ENCODE results near the gene RGSL1.
"Not testable (repeated sequence)": the region's sequence is repeated elsewhere in the genome, so short reads cannot be mapped to it uniquely, and the experiment has no call there.

Gene RGSL1

DNA sequence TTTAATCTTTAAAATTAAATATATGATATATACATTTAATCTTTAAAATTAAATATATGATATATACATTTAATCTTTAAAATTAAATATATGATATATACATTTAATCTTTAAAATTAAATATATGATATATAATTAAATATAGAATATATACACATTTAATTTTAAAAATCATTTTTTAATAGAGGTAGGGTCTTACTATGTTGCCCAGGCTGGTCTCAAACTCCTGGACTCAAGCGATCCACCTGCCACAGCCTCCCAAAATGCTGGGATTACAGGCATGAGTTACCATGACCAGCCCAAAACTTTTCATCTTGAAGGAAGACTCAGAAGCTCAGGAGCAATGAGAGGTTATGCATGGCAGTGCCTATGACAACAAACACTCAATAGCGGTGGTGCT lies 2.8 kb upstream of the RGSL1 start:
- not testable (repeated sequence) for DNase-seq

DNA sequence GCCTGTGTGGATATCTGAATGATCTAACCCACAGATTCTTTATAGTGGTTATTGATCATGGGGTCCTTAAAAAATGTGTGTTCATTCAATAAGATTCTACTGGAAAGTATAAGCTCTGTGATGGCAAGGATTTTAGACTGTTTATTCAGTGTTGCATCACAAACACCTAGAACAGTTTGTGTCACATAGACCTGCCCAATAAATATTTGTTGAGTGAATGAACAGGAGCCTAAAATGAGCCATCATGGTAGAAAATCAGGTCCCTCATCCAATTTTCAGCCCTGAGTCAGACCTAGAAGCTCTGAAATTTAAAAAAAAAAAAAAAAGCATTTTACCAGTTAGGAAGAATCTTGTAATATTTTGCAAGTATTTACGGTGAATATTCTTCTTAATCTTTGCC lies 2.3 kb upstream of the RGSL1 start:
- DNase-seq: no peak

- DNase-seq: no peak
Measured at GRCh38 chr1:182453631-182454030, 3.7 kb downstream of the RGSL1 start.

GRCh38 chr1:182457844-182458243 lies 7.9 kb downstream of the RGSL1 start:
- no peak for DNase-seq

- DNase-seq: no peak
Measured at GRCh38 chr1:182459949-182460348, 10.0 kb downstream of the RGSL1 start.

GRCh38 chr1:182460550-182460951 lies 10.6 kb downstream of the RGSL1 start:
- DNase-seq: no peak

- no peak for DNase-seq
Measured at GRCh38 chr1:182473556-182473955, 23.6 kb downstream of the RGSL1 start.

- no peak for DNase-seq
Measured at GRCh38 chr1:182476625-182477024, 26.7 kb downstream of the RGSL1 start.

DNA sequence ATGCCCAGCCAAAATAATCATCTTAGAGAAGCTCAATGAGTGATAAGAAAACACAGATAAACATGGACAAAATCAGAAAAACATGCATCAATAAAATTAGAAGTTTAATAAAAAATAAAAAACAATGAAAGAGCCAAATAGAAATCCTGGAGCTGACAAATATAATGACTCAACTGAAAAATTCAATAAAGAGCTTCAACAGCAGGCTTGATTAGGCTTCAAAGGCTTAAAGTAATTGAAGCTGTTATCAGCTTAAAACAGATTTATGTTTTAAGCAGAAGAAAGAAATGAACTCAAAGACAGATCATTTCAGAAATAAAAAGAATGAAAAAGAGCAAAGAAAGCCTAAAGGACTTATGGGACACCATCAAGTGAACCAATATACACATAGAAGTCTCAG lies 28.3 kb downstream of the RGSL1 start:
- DNase-seq: no peak

GRCh38 chr1:182484067-182484466 lies 34.1 kb downstream of the RGSL1 start:
- no peak for DNase-seq

- no peak for DNase-seq
Measured at GRCh38 chr1:182484531-182485257, 34.7 kb downstream of the RGSL1 start.

DNA sequence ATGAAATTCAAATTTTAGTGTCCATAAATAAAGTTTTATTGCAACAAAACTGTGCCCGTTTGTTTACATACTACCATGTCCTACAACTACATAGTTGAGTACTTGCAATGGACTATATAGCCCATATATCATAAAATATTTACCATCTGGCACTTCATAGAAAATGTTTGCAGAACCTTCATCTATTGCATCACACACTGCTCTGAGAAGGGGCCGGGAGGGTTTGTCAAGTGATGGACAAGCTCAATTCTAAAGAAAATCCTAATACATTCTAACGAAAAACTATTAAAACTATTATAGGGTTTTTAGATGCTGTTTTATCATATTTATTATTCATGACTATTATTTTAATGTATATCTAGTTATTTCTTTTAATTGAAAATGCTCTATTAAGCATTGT lies 35.9 kb downstream of the RGSL1 start:
- no peak for DNase-seq

GRCh38 chr1:182488803-182489202 lies 38.9 kb downstream of the RGSL1 start:
- DNase-seq: no peak

- DNase-seq: no peak
Measured at GRCh38 chr1:182493063-182493462, 43.1 kb downstream of the RGSL1 start.

DNA sequence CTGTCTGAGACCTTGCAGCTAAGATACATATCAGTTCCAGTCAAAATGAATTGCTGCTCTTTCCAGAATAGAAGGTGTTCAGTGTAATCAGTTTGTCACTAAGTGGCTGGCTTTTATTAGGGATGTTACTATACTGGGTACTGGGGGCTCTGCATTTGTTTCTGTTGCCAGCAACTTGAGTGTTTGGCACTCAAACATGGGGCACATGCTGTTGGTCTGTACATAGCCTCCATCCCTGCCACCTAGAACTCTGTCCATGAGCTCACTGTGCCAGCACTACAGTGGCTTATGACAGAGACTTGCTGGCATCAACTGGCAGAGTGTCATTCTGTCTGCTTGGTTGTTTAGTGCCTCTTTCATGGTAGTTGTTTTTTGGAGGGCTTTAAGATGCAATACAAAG lies 45.1 kb downstream of the RGSL1 start:
- DNase-seq: no peak

- no peak for DNase-seq
Measured at GRCh38 chr1:182495693-182496092, 45.7 kb downstream of the RGSL1 start.

DNA sequence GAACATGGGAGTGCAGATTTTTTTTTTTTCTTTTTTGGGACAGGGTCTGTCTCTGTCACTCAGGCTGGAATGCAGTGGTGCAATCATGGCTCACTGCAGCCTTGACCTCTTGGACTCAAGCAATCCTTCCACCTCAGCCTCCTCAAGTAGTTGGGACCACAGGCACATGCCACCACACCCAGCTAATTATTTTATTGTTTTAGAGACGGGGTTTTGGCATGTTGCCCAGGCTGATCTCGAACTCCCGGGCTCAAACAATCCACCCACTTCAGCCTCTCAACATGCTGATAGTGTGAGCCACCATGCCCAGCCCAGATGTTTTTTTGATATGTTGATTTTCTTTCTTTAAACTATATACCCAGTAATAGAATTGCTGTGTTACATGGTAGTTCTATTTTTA lies 57.7 kb downstream of the RGSL1 start:
- DNase-seq: no peak

DNA sequence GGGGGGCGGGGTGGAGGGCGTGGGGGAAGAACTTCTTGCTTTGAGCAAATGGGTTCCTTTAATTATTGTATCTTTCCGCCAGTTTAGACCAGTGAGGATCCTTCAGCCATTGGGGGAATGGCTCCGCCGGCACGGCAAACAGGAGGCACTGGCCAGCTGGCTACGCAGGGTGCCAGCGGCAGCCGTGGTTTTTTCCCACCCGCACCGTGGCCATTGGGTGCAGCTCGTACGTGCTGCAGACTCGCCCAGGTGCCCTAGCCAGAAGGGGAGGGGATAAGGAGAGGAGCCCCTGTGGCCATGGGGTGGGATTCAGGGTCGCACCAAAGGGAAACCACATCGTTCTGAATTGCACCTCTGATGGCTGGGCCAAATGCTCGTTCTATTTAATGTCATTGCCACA lies 65.6 kb downstream of the RGSL1 start:
- no peak for DNase-seq

DNA sequence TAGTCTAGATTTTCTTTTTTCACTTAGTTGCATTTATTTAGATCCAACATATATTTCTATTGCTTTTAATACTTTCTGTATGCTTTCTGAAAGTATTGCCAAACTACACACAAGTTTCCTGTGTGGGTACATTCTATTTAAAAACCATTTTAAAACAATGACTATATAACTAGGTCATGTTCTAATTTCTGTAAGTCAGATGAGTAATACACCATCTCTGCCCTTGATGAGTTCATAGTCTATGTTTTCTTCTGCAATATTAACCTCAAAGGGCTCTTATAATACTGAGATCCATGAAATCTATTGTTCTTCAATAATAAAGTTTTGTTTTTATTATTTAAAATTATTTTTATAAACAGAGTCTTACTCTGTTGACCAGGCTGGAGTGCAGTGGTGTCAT lies 70.8 kb downstream of the RGSL1 start:
- no peak for DNase-seq

- no peak for DNase-seq
Measured at GRCh38 chr1:182525342-182525741, 75.4 kb downstream of the RGSL1 start.

GRCh38 chr1:182527680-182528079 lies 77.7 kb downstream of the RGSL1 start:
- no peak for DNase-seq

GRCh38 chr1:182528206-182528605 lies 78.3 kb downstream of the RGSL1 start:
- DNase-seq: not testable (repeated sequence)

GRCh38 chr1:182533896-182534295 lies 84.0 kb downstream of the RGSL1 start:
- DNase-seq: no peak

- DNase-seq: no peak
Measured at GRCh38 chr1:182549346-182549745, 99.4 kb downstream of the RGSL1 start.

DNA sequence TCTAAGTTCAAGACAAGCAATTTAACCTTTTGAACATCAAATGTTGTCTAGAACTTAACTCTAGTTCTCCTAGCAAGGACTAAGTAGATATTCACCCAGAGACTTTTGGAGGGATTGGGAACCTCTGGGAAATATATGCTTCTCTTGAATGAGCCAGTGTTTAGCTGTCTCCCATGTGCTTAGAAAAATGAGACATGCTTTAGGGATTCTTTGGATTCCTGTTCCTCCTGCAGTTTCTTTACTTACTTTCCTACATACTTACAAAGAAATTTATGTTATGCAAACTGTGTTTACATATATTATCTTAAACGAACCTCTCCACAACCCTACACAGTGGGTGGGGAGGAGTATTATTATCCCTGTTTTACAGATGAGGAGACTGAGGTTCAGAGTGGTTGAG lies 99.9 kb downstream of the RGSL1 start:
- DNase-seq: no peak

Measured in NCI-H774 (cell line).